HAP-1 (cell line): Measurements from ENCODE around the gene AP5S1.

ENCODE experiments used
- DNase-seq, 2 experiments: peaks; one replicate each; pipeline ENCODE4 v3.0.0-alpha.2; 2016 to 2020; ENCODE audit warnings: low spot score in 2 of 2
- H3K27me3 ChIP-seq: fragments of 250-450 bp; sonication (Bioruptor Pico); 2 replicates; pipeline ENCODE4 v1.5.1; 2020; ENCODE audit warnings: low read depth, mild to moderate bottlenecking, moderate library complexity
- H3K36me3 ChIP-seq: fragments of 250-450 bp; sonication (Bioruptor Pico); replicated peaks from 2 replicates; pipeline ENCODE4 v1.5.1; 2020; ENCODE audit warnings: mild to moderate bottlenecking
- H3K4me1 ChIP-seq: fragments of 250-450 bp; sonication (Bioruptor Pico); 2 replicates; pipeline ENCODE4 v1.5.1; 2020; ENCODE audit warnings: mild to moderate bottlenecking
- H3K4me3 ChIP-seq: fragments of 250-450 bp; sonication (Bioruptor Pico); 2 replicates; pipeline ENCODE4 v1.5.1; 2020; ENCODE audit warnings: mild to moderate bottlenecking, moderate library complexity
- H3K9me3 ChIP-seq: fragments of 250-450 bp; sonication (Bioruptor Pico); 2 replicates; pipeline ENCODE4 v1.5.1; 2020; ENCODE audit warnings: mild to moderate bottlenecking, moderate library complexity
- in situ Hi-C: fragments of 300-500 bp; cut with MboI; formaldehyde crosslinking; loops from 3 replicates; pipeline ENCODE4 v1.14.3; 2020; ENCODE audit warnings: low sequenced_read_pairs, inconsistent platforms, mixed read lengths

Gene AP5S1

GRCh38 chr20:3797592-3798372 is 22.6 kb upstream of the AP5S1 start:
- DNase-seq = no peak
- peaks cover 9% of the 10 kb centered on the region; the same call in 1 of the 2 replicates for H3K4me1 ChIP-seq
- H3K9me3 ChIP-seq = no peaks in the 10 kb centered on the region
- H3K36me3 ChIP-seq = peaks cover 39% of the 10 kb centered on the region
- H3K27me3 ChIP-seq = no peaks in the 10 kb centered on the region
- H3K4me3 ChIP-seq = peak overlapping the region; percentile 77
- in situ Hi-C loops = no loop called here

- peaks cover 9% of the 10 kb centered on the region; the same call in 1 of the 2 replicates for H3K4me1 ChIP-seq
- no peaks in the 10 kb centered on the region for H3K27me3 ChIP-seq
- no peak for DNase-seq
- in situ Hi-C loops = no loop called here
- no peak overlapping the region for H3K4me3 ChIP-seq
- H3K36me3 ChIP-seq = peaks cover 45% of the 10 kb centered on the region
- H3K9me3 ChIP-seq = no peaks in the 10 kb centered on the region
Observed at GRCh38 chr20:3798373-3798768, 22.0 kb upstream of the AP5S1 start.

GRCh38 chr20:3798908-3799248 is 21.5 kb upstream of the AP5S1 start:
- Histone ChIP-seq H3K27me3 (no peaks in the 10 kb centered on the region), H3K36me3 (peaks cover 50% of the 10 kb centered on the region), H3K9me3 (no peaks in the 10 kb centered on the region), H3K4me3 (no peak overlapping the region), H3K4me1 (peaks cover 9% of the 10 kb centered on the region; the same call in 1 of the 2 replicates)
- no peak for DNase-seq
- in situ Hi-C loops = no loop called here

GRCh38 chr20:3800256-3800877 is 20.0 kb upstream of the AP5S1 start:
- Histone ChIP-seq H3K36me3 (peaks cover 60% of the 10 kb centered on the region), H3K4me1 (peaks cover 8% of the 10 kb centered on the region; the same call in 1 of the 2 replicates), H3K4me3 (no peak overlapping the region), H3K9me3 (no peaks in the 10 kb centered on the region), H3K27me3 (no peaks in the 10 kb centered on the region)
- DNase-seq = no peak
- in situ Hi-C loops = no loop called here

- in situ Hi-C loops = no loop called here
- Histone ChIP-seq H3K4me1 (peaks cover 6% of the 10 kb centered on the region; the same call in 1 of the 2 replicates), H3K9me3 (no peaks in the 10 kb centered on the region), H3K4me3 (no peak overlapping the region), H3K36me3 (peaks cover 62% of the 10 kb centered on the region), H3K27me3 (no peaks in the 10 kb centered on the region)
- no peak for DNase-seq
Observed at GRCh38 chr20:3800878-3801260, 19.5 kb upstream of the AP5S1 start.

- no peak overlapping the region for H3K4me3 ChIP-seq
- DNase-seq = no peak
- H3K9me3 ChIP-seq = no peaks in the 10 kb centered on the region
- peaks cover 65% of the 10 kb centered on the region for H3K36me3 ChIP-seq
- H3K4me1 ChIP-seq = peaks cover 6% of the 10 kb centered on the region; the same call in 1 of the 2 replicates
- no peaks in the 10 kb centered on the region for H3K27me3 ChIP-seq
- in situ Hi-C loops = no loop called here
Observed at GRCh38 chr20:3801299-3801698, 19.0 kb upstream of the AP5S1 start.

GRCh38 chr20:3801846-3802245 is 18.5 kb upstream of the AP5S1 start:
- Histone ChIP-seq H3K4me3 (no peak overlapping the region), H3K4me1 (peaks cover 6% of the 10 kb centered on the region; the same call in 1 of the 2 replicates), H3K9me3 (no peaks in the 10 kb centered on the region), H3K36me3 (peaks cover 65% of the 10 kb centered on the region), H3K27me3 (no peaks in the 10 kb centered on the region)
- no peak for DNase-seq
- in situ Hi-C loops = no loop called here

GRCh38 chr20:3802524-3803239 is 17.7 kb upstream of the AP5S1 start:
- H3K27me3 ChIP-seq = no peaks in the 10 kb centered on the region
- in situ Hi-C loops = no loop called here
- H3K4me1 ChIP-seq = peaks cover 10% of the 10 kb centered on the region
- no peaks in the 10 kb centered on the region for H3K9me3 ChIP-seq
- no peak for DNase-seq
- H3K4me3 ChIP-seq = no peak overlapping the region
- peaks cover 65% of the 10 kb centered on the region for H3K36me3 ChIP-seq

GRCh38 chr20:3803289-3803688 is 17.1 kb upstream of the AP5S1 start:
- Histone ChIP-seq H3K4me3 (no peak overlapping the region), H3K4me1 (peaks cover 15% of the 10 kb centered on the region), H3K9me3 (no peaks in the 10 kb centered on the region), H3K36me3 (peaks cover 64% of the 10 kb centered on the region), H3K27me3 (no peaks in the 10 kb centered on the region)
- in situ Hi-C loops = no loop called here
- DNase-seq = no peak

GRCh38 chr20:3803854-3804253 is 16.5 kb upstream of the AP5S1 start:
- no peak for DNase-seq
- H3K4me3 ChIP-seq = no peak overlapping the region
- no peaks in the 10 kb centered on the region for H3K9me3 ChIP-seq
- in situ Hi-C loops = no loop called here
- no peaks in the 10 kb centered on the region for H3K27me3 ChIP-seq
- H3K4me1 ChIP-seq = peaks cover 16% of the 10 kb centered on the region
- peaks cover 58% of the 10 kb centered on the region for H3K36me3 ChIP-seq

- H3K36me3 ChIP-seq = peaks cover 57% of the 10 kb centered on the region
- H3K4me1 ChIP-seq = peaks cover 16% of the 10 kb centered on the region
- H3K4me3 ChIP-seq = no peak overlapping the region
- no peaks in the 10 kb centered on the region for H3K27me3 ChIP-seq
- DNase-seq = no peak
- H3K9me3 ChIP-seq = no peaks in the 10 kb centered on the region
- in situ Hi-C loops = no loop called here
Observed at GRCh38 chr20:3804254-3804751, 16.0 kb upstream of the AP5S1 start.

- in situ Hi-C loops = no loop called here
- no peaks in the 10 kb centered on the region for H3K27me3 ChIP-seq
- H3K4me1 ChIP-seq = peaks cover 16% of the 10 kb centered on the region
- H3K9me3 ChIP-seq = no peaks in the 10 kb centered on the region
- DNase-seq = no peak
- H3K36me3 ChIP-seq = peaks cover 53% of the 10 kb centered on the region
- no peak overlapping the region for H3K4me3 ChIP-seq
Observed at GRCh38 chr20:3804781-3805180, 15.6 kb upstream of the AP5S1 start.

GRCh38 chr20:3808544-3808943 is 11.8 kb upstream of the AP5S1 start:
- peaks cover 25% of the 10 kb centered on the region for H3K4me1 ChIP-seq

More at GRCh38 chr20:3808544-3808943, 11.8 kb upstream of the AP5S1 start:
- H3K36me3 ChIP-seq = peaks cover 19% of the 10 kb centered on the region
- H3K4me3 ChIP-seq = no peak overlapping the region
- H3K9me3 ChIP-seq = no peaks in the 10 kb centered on the region
- in situ Hi-C loops = no loop called here
- no peaks in the 10 kb centered on the region for H3K27me3 ChIP-seq
- DNase-seq = no peak
